Liver (tissue), 9 donors: ENCODE results near the gene TMEM242. TPM values are rescaled to one million over a fixed set of nuclear protein-coding genes. Genes with fewer than 3 reads are reported as not detected.

Source experiments
- DNase-seq: peaks from one replicate; pipeline ENCODE4 v3.0.0-alpha.2; 2017; ENCODE audit warnings: low spot score
- H3K27ac ChIP-seq, 2 donors: one replicate each; pipeline ENCODE4 v1.7.0; 2013; ENCODE audit warnings: inconsistent platforms in 2 of 2, low read length in 2 of 2, control low read depth in 1 of 2, low read depth in 1 of 2, mild to moderate bottlenecking in 1 of 2
- H3K27me3 ChIP-seq, 4 donors: one replicate each; pipeline versions ENCODE4 v1.6.1 to v1.7.0; 2013; ENCODE audit warnings: low read length in 3 of 4, inconsistent platforms in 1 of 4, mild to moderate bottlenecking in 1 of 4, moderate library complexity in 1 of 4; ENCODE audit not compliant: control insufficient read depth in 4 of 4, insufficient read depth in 4 of 4
- H3K36me3 ChIP-seq, 4 donors: one replicate each; pipeline versions ENCODE4 v1.6.1 to v1.7.0; 2013; ENCODE audit warnings: low read length in 3 of 4, mild to moderate bottlenecking in 3 of 4, low read depth in 1 of 4, moderate library complexity in 1 of 4; ENCODE audit not compliant: control insufficient read depth in 4 of 4, insufficient read depth in 3 of 4
- H3K4me1 ChIP-seq, 4 donors: one replicate each; pipeline versions ENCODE4 v1.6.1 to v1.7.0; 2013; ENCODE audit warnings: low read length in 3 of 4, mild to moderate bottlenecking in 3 of 4, moderate library complexity in 1 of 4; ENCODE audit not compliant: control insufficient read depth in 4 of 4, insufficient read depth in 4 of 4
- H3K4me3 ChIP-seq, 3 donors: one replicate each; pipeline versions ENCODE4 v1.6.1 to v1.7.0; 2013; ENCODE audit warnings: low read length in 3 of 3, control low read depth in 1 of 3, low read depth in 1 of 3, mild to moderate bottlenecking in 1 of 3
- H3K9ac ChIP-seq, 2 donors: one replicate each; pipeline ENCODE4 v1.7.0; 2013; ENCODE audit warnings: low read length in 2 of 2, mild to moderate bottlenecking in 2 of 2, moderate library complexity in 2 of 2, control low read depth in 1 of 2, low read depth in 1 of 2
- H3K9me3 ChIP-seq, 4 donors: one replicate each; pipeline versions ENCODE4 v1.6.1 to v1.7.0; 2013; ENCODE audit warnings: low read length in 3 of 4; ENCODE audit not compliant: control insufficient read depth in 4 of 4
- ATF3 ChIP-seq: IDR thresholded peaks from 2 replicates; pipeline ENCODE4 v1.6.1; 2016; ENCODE audit warnings: antibody characterized with exemption
- FOXA1 ChIP-seq: IDR thresholded peaks from 2 replicates; pipeline ENCODE4 v1.6.1; 2016; ENCODE audit warnings: antibody characterized with exemption
- GABPA ChIP-seq, 2 donors: IDR thresholded peaks in 1 of 2; conservative IDR thresholded peaks in 1 of 2; 2 replicates each; pipeline ENCODE4 v1.6.1; 2016; ENCODE audit warnings: antibody characterized with exemption in 2 of 2, mild to moderate bottlenecking in 1 of 2, moderate library complexity in 1 of 2
- HNF4G ChIP-seq: IDR thresholded peaks from 2 replicates; pipeline ENCODE4 v1.6.1; 2016; ENCODE audit warnings: antibody characterized with exemption
- JUND ChIP-seq, 2 donors: IDR thresholded peaks; 2 replicates each; pipeline ENCODE4 v1.6.1; 2016; ENCODE audit warnings: antibody characterized with exemption in 2 of 2
- NR2F2 ChIP-seq: IDR thresholded peaks from 2 replicates; pipeline ENCODE4 v1.6.1; 2016; ENCODE audit warnings: antibody characterized with exemption
- REST ChIP-seq: IDR thresholded peaks from 2 replicates; pipeline ENCODE4 v1.6.1; 2016; ENCODE audit warnings: antibody characterized with exemption, mild to moderate bottlenecking
- RXRA ChIP-seq, 2 donors: IDR thresholded peaks; 2 replicates each; pipeline ENCODE4 v1.6.1; 2017 to 2018; ENCODE audit warnings: antibody characterized with exemption in 2 of 2, mild to moderate bottlenecking in 1 of 2
- SP1 ChIP-seq: IDR thresholded peaks from 2 replicates; pipeline ENCODE4 v1.6.1; 2018; ENCODE audit warnings: antibody characterized with exemption, mild to moderate bottlenecking
- WGBS: extraction: QIAGEN DNeasy Blood & Tissue Kit; methylation state at CpG from one replicate; pipeline ENCODE4 v1.1.7; 2013; 5-methylcytosine and 5-hydroxymethylcytosine counted together
- polyA plus RNA-seq, 2 donors: library from polyadenylated mRNA; stranded (reverse) in 1 of 2; unstranded in 1 of 2; fragments of 200-250 nt in 1 of 2; fragments of >200 nt in 1 of 2; fragmentation: Nextera tagmentation in 1 of 2; extraction: Ambion mirVana in 1 of 2; gene quantifications; one replicate each; pipeline versions ENCODE4 v1.2.1 to v1.2.3, GENCODE V29; 2013 to 2015
- total RNA-seq, 2 donors: library from RNA; depleted of rRNA; stranded (reverse); fragments of >200 nt; gene quantifications; one replicate each; pipeline ENCODE4 v1.2.3, GENCODE V29; 2014
- TF ChIP-seq, protein P1 (sequence below): fragments of 150-350 bp; IDR thresholded peaks from 2 replicates; pipeline ENCODE4 v1.5.1; 2017; ENCODE audit warnings: improper control_type of control experiment, low read depth, low read length; ENCODE audit not compliant: missing input control
- TF ChIP-seq, protein P2 (sequence below): IDR thresholded peaks from 2 replicates; pipeline ENCODE4 v1.6.1; 2016; ENCODE audit warnings: antibody characterized with exemption
- donor health status: healthy.
- donor health status: healthy.
- donor health status: healthy.
- donor health status: healthy.
- donor health status: healthy.

Gene TMEM242
- total and polyA plus RNA-seq, 4 donors, result 3.7 to 10.2 (median 6.1) TPM

GRCh38 chr6:157266274-157267101 is 56.8 kb downstream of the TMEM242 start:
- no peak for DNase-seq
- TF ChIP-seq HNF4G, result no peak
- no peak for TF ChIP-seq FOXA1
- TF ChIP-seq GABPA (IDR thresholded peaks at IDR 0.05 in 1 of 2, conservative IDR thresholded peaks at IDR 0.05 in 1 of 2), result no peak
- Histone ChIP-seq H3K36me3 (no peaks in the 10 kb centered on the region), H3K9ac (no peak overlapping the region), H3K4me1 (peaks cover 0 to 16% (median 0%) of the 10 kb centered on the region in 4 donors), H3K4me3 (no peak overlapping the region), H3K27ac (no peak overlapping the region), H3K9me3 (no peaks in the 10 kb centered on the region), H3K27me3 (no peaks in the 10 kb centered on the region)
- 93% methylated on average over 20 of the region's 20 CpGs for WGBS

DNA sequence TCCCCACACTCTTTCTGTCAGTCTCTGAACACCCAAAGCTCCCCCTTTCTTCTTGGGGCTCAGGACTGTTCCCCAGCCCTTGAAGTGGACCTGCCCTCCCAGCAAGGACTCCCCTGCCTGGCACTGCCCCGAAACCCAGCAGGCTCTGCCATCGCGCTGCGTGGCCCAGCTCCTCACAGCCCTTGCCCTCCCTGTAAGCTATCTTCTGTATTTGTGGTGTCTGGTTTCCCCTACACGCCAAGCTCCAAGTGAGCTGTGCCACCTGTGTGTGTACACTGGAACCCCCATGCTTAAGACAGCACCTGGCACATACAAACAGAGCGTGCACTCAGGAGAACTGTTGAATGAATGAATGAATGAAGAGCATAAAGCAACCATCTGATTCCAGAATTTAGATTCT is 57.7 kb downstream of the TMEM242 start:
- Histone ChIP-seq H3K9me3 (no peaks in the 10 kb centered on the region), H3K9ac (no peak overlapping the region), H3K27me3 (no peaks in the 10 kb centered on the region), H3K36me3 (no peaks in the 10 kb centered on the region), H3K4me1 (peaks cover 0 to 16% (median 0%) of the 10 kb centered on the region in 4 donors), H3K4me3 (no peak overlapping the region), H3K27ac (no peak overlapping the region)
- no peak for DNase-seq
- WGBS, result 97% methylated on average over 6 of the region's 6 CpGs
- TF ChIP-seq REST (no peak), GABPA (IDR thresholded peaks at IDR 0.05 in 1 of 2, conservative IDR thresholded peaks at IDR 0.05 in 1 of 2) (no peak), JUND (IDR thresholded peaks at IDR 0.05) (no peak), FOXA1 (no peak)
- TF ChIP-seq, protein P1, sequence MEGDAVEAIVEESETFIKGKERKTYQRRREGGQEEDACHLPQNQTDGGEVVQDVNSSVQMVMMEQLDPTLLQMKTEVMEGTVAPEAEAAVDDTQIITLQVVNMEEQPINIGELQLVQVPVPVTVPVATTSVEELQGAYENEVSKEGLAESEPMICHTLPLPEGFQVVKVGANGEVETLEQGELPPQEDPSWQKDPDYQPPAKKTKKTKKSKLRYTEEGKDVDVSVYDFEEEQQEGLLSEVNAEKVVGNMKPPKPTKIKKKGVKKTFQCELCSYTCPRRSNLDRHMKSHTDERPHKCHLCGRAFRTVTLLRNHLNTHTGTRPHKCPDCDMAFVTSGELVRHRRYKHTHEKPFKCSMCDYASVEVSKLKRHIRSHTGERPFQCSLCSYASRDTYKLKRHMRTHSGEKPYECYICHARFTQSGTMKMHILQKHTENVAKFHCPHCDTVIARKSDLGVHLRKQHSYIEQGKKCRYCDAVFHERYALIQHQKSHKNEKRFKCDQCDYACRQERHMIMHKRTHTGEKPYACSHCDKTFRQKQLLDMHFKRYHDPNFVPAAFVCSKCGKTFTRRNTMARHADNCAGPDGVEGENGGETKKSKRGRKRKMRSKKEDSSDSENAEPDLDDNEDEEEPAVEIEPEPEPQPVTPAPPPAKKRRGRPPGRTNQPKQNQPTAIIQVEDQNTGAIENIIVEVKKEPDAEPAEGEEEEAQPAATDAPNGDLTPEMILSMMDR, result no peak

DNA sequence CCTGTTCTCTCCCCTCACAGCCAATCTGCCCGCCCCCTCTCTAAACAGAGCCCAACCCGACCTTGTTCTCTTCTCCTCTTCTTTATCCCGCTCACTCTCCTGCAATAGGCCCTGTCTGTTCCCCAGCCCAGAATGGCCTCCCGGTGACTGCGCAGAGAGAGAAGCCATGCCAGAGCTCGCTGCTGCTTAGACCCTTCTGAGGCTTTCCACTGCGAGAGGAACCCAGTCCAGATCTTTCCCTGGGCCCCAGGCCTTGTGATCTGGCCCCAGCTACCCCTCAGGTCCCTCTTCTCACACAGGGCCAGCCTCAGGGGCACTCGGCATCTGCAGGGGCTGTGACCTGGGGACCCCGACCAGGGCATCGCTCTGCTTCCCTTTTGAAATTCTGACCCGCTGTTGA is 58.1 kb downstream of the TMEM242 start:
- Histone ChIP-seq H3K36me3 (no peaks in the 10 kb centered on the region), H3K9ac (no peak overlapping the region), H3K4me3 (no peak overlapping the region), H3K27ac (no peak overlapping the region), H3K9me3 (no peaks in the 10 kb centered on the region), H3K27me3 (no peaks in the 10 kb centered on the region), H3K4me1 (peaks cover 0 to 16% (median 0%) of the 10 kb centered on the region in 4 donors)
- DNase-seq, result no peak
- 94% methylated on average over 11 of the region's 11 CpGs for WGBS
- TF ChIP-seq FOXA1 (no peak), SP1 (no peak), JUND (IDR thresholded peaks at IDR 0.05) (no peak), RXRA (IDR thresholded peaks at IDR 0.05) (no peak), REST (no peak), NR2F2 (no peak), HNF4G (no peak), ATF3 (no peak), GABPA (IDR thresholded peaks at IDR 0.05 in 1 of 2, conservative IDR thresholded peaks at IDR 0.05 in 1 of 2) (no peak)
- TF ChIP-seq, protein P2, sequence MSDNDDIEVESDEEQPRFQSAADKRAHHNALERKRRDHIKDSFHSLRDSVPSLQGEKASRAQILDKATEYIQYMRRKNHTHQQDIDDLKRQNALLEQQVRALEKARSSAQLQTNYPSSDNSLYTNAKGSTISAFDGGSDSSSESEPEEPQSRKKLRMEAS, result no peak
